ENCODE data around the gene CIAPIN1.

Gene CIAPIN1

GRCh38 chr16:57430955-57431354 is 16.2 kb downstream of the CIAPIN1 start:
- no peaks in the 10 kb centered on the region for H3K27me3 ChIP-seq (replicated peaks; ENCODE audit: control insufficient read depth, insufficient read depth, low read length)
- no peaks in the 10 kb centered on the region for H3K4me1 ChIP-seq (ENCODE audit: control insufficient read depth, insufficient read depth, low read length)
- no peaks in the 10 kb centered on the region for H3K9me3 ChIP-seq (ENCODE audit: control insufficient read depth, low read length)
- DNase-seq (ENCODE audit: low read depth), result no peak
- no peak overlapping the region for H3K4me3 ChIP-seq (ENCODE audit: low read length)
- H3K36me3 ChIP-seq (ENCODE audit: control insufficient read depth, insufficient read depth, low read length, severe bottlenecking), result peaks cover 85% of the 10 kb centered on the region
- no peak overlapping the region for H3K9ac ChIP-seq (ENCODE audit: low read length)

GRCh38 chr16:57427824-57428223 is 19.4 kb downstream of the CIAPIN1 start:
- Histone ChIP-seq H3K9ac (ENCODE audit: low read length) (no peak overlapping the region), H3K4me3 (ENCODE audit: low read length) (no peak overlapping the region), H3K9me3 (ENCODE audit: control insufficient read depth, low read length) (no peaks in the 10 kb centered on the region), H3K27me3 (replicated peaks; ENCODE audit: control insufficient read depth, insufficient read depth, low read length) (no peaks in the 10 kb centered on the region), H3K4me1 (ENCODE audit: control insufficient read depth, insufficient read depth, low read length) (no peaks in the 10 kb centered on the region), H3K36me3 (ENCODE audit: control insufficient read depth, insufficient read depth, low read length, severe bottlenecking) (peaks cover 54% of the 10 kb centered on the region)
- no peak for DNase-seq (ENCODE audit: low read depth)

- peaks cover 49% of the 10 kb centered on the region for H3K36me3 ChIP-seq (ENCODE audit: control insufficient read depth, insufficient read depth, low read length, severe bottlenecking)
- H3K4me1 ChIP-seq (ENCODE audit: control insufficient read depth, insufficient read depth, low read length), result peaks cover 3% of the 10 kb centered on the region
- DNase-seq (ENCODE audit: low read depth), result no peak
- H3K4me3 ChIP-seq (ENCODE audit: low read length), result no peak overlapping the region
- H3K9me3 ChIP-seq (ENCODE audit: control insufficient read depth, low read length), result no peaks in the 10 kb centered on the region
- H3K9ac ChIP-seq (ENCODE audit: low read length), result no peak overlapping the region
- H3K27me3 ChIP-seq (replicated peaks; ENCODE audit: control insufficient read depth, insufficient read depth, low read length), result no peaks in the 10 kb centered on the region
These were observed 19.9 kb downstream of the CIAPIN1 start for GRCh38 chr16:57427307-57427706.

- DNase-seq (ENCODE audit: low read depth), result no peak
- Histone ChIP-seq H3K9ac (ENCODE audit: low read length) (no peak overlapping the region), H3K4me1 (ENCODE audit: control insufficient read depth, insufficient read depth, low read length) (peaks cover 3% of the 10 kb centered on the region), H3K36me3 (ENCODE audit: control insufficient read depth, insufficient read depth, low read length, severe bottlenecking) (peaks cover 39% of the 10 kb centered on the region), H3K9me3 (ENCODE audit: control insufficient read depth, low read length) (no peaks in the 10 kb centered on the region), H3K27me3 (replicated peaks; ENCODE audit: control insufficient read depth, insufficient read depth, low read length) (no peaks in the 10 kb centered on the region), H3K4me3 (ENCODE audit: low read length) (no peak overlapping the region)
These were observed 20.8 kb downstream of the CIAPIN1 start for GRCh38 chr16:57426356-57426755.

- H3K27me3 ChIP-seq (replicated peaks; ENCODE audit: control insufficient read depth, insufficient read depth, low read length), result no peaks in the 10 kb centered on the region
These were observed 22.6 kb downstream of the CIAPIN1 start for GRCh38 chr16:57424583-57424982.

GRCh38 chr16:57423152-57423551 is 24.0 kb downstream of the CIAPIN1 start:
- H3K4me3 ChIP-seq (ENCODE audit: low read length), result no peak overlapping the region
- H3K9me3 ChIP-seq (ENCODE audit: control insufficient read depth, low read length), result no peaks in the 10 kb centered on the region
- peaks cover 6% of the 10 kb centered on the region for H3K4me1 ChIP-seq (ENCODE audit: control insufficient read depth, insufficient read depth, low read length)
- H3K36me3 ChIP-seq (ENCODE audit: control insufficient read depth, insufficient read depth, low read length, severe bottlenecking), result peaks cover 11% of the 10 kb centered on the region
- H3K9ac ChIP-seq (ENCODE audit: low read length), result no peak overlapping the region
- DNase-seq (ENCODE audit: low read depth), result no peak
- H3K27me3 ChIP-seq (replicated peaks; ENCODE audit: control insufficient read depth, insufficient read depth, low read length), result no peaks in the 10 kb centered on the region

More at GRCh38 chr16:57424583-57424982, 22.6 kb downstream of the CIAPIN1 start:
- no peak for DNase-seq (ENCODE audit: low read depth)
- H3K9me3 ChIP-seq (ENCODE audit: control insufficient read depth, low read length), result no peaks in the 10 kb centered on the region
- peaks cover 3% of the 10 kb centered on the region for H3K4me1 ChIP-seq (ENCODE audit: control insufficient read depth, insufficient read depth, low read length)
- H3K36me3 ChIP-seq (ENCODE audit: control insufficient read depth, insufficient read depth, low read length, severe bottlenecking), result peaks cover 23% of the 10 kb centered on the region
- no peak overlapping the region for H3K9ac ChIP-seq (ENCODE audit: low read length)
- H3K4me3 ChIP-seq (ENCODE audit: low read length), result no peak overlapping the region

- Histone ChIP-seq H3K4me1 (ENCODE audit: control insufficient read depth, insufficient read depth, low read length) (peaks cover 7% of the 10 kb centered on the region), H3K4me3 (ENCODE audit: low read length) (peak overlapping the region; percentile 40), H3K9me3 (ENCODE audit: control insufficient read depth, low read length) (no peaks in the 10 kb centered on the region), H3K9ac (ENCODE audit: low read length) (peak overlapping the region; percentile 67), H3K27me3 (replicated peaks; ENCODE audit: control insufficient read depth, insufficient read depth, low read length) (no peaks in the 10 kb centered on the region), H3K36me3 (ENCODE audit: control insufficient read depth, insufficient read depth, low read length, severe bottlenecking) (peaks cover 3% of the 10 kb centered on the region)
- DNase-seq (ENCODE audit: low read depth), result peak; percentile 88
These were observed 24.9 kb downstream of the CIAPIN1 start for GRCh38 chr16:57422026-57422944.

GRCh38 chr16:57419506-57419905 is 27.7 kb downstream of the CIAPIN1 start:
- peaks cover 3% of the 10 kb centered on the region for H3K27me3 ChIP-seq (replicated peaks; ENCODE audit: control insufficient read depth, insufficient read depth, low read length)
- H3K4me1 ChIP-seq (ENCODE audit: control insufficient read depth, insufficient read depth, low read length), result peaks cover 14% of the 10 kb centered on the region
- H3K36me3 ChIP-seq (ENCODE audit: control insufficient read depth, insufficient read depth, low read length, severe bottlenecking), result no peaks in the 10 kb centered on the region
- H3K9ac ChIP-seq (ENCODE audit: low read length), result peak overlapping the region; percentile 44
- no peak overlapping the region for H3K4me3 ChIP-seq (ENCODE audit: low read length)
- DNase-seq (ENCODE audit: low read depth), result no peak
- H3K9me3 ChIP-seq (ENCODE audit: control insufficient read depth, low read length), result no peaks in the 10 kb centered on the region

GRCh38 chr16:57416084-57416483 is 31.1 kb downstream of the CIAPIN1 start:
- no peak overlapping the region for H3K4me3 ChIP-seq (ENCODE audit: low read length)
- no peaks in the 10 kb centered on the region for H3K36me3 ChIP-seq (ENCODE audit: control insufficient read depth, insufficient read depth, low read length, severe bottlenecking)
- no peak overlapping the region for H3K9ac ChIP-seq (ENCODE audit: low read length)
- peaks cover 11% of the 10 kb centered on the region for H3K4me1 ChIP-seq (ENCODE audit: control insufficient read depth, insufficient read depth, low read length)
- no peak for DNase-seq (ENCODE audit: low read depth)
- no peaks in the 10 kb centered on the region for H3K9me3 ChIP-seq (ENCODE audit: control insufficient read depth, low read length)
- H3K27me3 ChIP-seq (replicated peaks; ENCODE audit: control insufficient read depth, insufficient read depth, low read length), result peaks cover 26% of the 10 kb centered on the region

- Histone ChIP-seq H3K4me1 (ENCODE audit: control insufficient read depth, insufficient read depth, low read length) (peaks cover 8% of the 10 kb centered on the region), H3K4me3 (ENCODE audit: low read length) (no peak overlapping the region), H3K9ac (ENCODE audit: low read length) (no peak overlapping the region), H3K36me3 (ENCODE audit: control insufficient read depth, insufficient read depth, low read length, severe bottlenecking) (no peaks in the 10 kb centered on the region), H3K27me3 (replicated peaks; ENCODE audit: control insufficient read depth, insufficient read depth, low read length) (peaks cover 48% of the 10 kb centered on the region), H3K9me3 (ENCODE audit: control insufficient read depth, low read length) (no peaks in the 10 kb centered on the region)
- DNase-seq (ENCODE audit: low read depth), result no peak
These were observed 33.5 kb downstream of the CIAPIN1 start for GRCh38 chr16:57413733-57414132.

GRCh38 chr16:57413301-57413730 is 33.9 kb downstream of the CIAPIN1 start:
- peaks cover 48% of the 10 kb centered on the region for H3K27me3 ChIP-seq (replicated peaks; ENCODE audit: control insufficient read depth, insufficient read depth, low read length)
- H3K9me3 ChIP-seq (ENCODE audit: control insufficient read depth, low read length), result no peaks in the 10 kb centered on the region
- H3K9ac ChIP-seq (ENCODE audit: low read length), result no peak overlapping the region
- H3K36me3 ChIP-seq (ENCODE audit: control insufficient read depth, insufficient read depth, low read length, severe bottlenecking), result no peaks in the 10 kb centered on the region
- H3K4me3 ChIP-seq (ENCODE audit: low read length), result no peak overlapping the region
- DNase-seq (ENCODE audit: low read depth), result no peak
- H3K4me1 ChIP-seq (ENCODE audit: control insufficient read depth, insufficient read depth, low read length), result peaks cover 8% of the 10 kb centered on the region

Measured in adipocyte (in vitro differentiated cells).